ENCODE measurements around the gene PRTG.

Gene PRTG

DNA sequence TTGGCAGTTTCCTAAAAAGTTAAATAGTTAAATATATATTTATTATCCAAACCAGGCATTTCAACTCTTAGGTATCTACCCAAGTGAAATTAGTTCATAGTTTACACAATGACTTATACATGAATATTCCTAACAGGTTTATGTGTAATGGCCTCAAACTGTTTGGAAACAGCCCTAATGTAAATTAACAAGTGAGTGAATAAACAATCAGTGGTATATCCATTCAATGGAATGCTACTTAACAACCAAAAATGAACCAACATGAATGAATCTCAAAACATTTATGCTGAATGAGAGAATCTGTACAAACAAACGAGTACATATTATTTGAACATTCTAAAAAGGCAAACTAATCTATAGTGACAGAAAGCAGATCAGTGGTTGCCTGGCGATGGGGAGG lies 33.5 kb downstream of the PRTG start:
- no peak for DNase-seq (ENCODE audit: extremely low spot score)
- ChIA-PET CTCF (no interaction called here), POLR2A (no interaction called here)
- TF ChIP-seq BHLHE40 (IDR thresholded peaks at IDR 0.05; ENCODE audit: borderline replicate concordance) (no peak), ARNT (IDR thresholded peaks at IDR 0.05) (no peak), FOXA1 (IDR thresholded peaks at IDR 0.05) (no peak), CTBP1 (IDR thresholded peaks at IDR 0.05; ENCODE audit: borderline replicate concordance) (no peak), SUZ12 (IDR thresholded peaks at IDR 0.05) (no peak), HDGF (IDR thresholded peaks at IDR 0.05; ENCODE audit: borderline replicate concordance) (no peak), NFRKB (IDR thresholded peaks at IDR 0.05) (no peak), TARDBP (IDR thresholded peaks at IDR 0.05) (no peak), L3MBTL2 (conservative IDR thresholded peaks at IDR 0.05) (no peak), LEF1 (IDR thresholded peaks at IDR 0.05; ENCODE audit: borderline replicate concordance) (no peak)
- TF ChIP-seq, protein P1, sequence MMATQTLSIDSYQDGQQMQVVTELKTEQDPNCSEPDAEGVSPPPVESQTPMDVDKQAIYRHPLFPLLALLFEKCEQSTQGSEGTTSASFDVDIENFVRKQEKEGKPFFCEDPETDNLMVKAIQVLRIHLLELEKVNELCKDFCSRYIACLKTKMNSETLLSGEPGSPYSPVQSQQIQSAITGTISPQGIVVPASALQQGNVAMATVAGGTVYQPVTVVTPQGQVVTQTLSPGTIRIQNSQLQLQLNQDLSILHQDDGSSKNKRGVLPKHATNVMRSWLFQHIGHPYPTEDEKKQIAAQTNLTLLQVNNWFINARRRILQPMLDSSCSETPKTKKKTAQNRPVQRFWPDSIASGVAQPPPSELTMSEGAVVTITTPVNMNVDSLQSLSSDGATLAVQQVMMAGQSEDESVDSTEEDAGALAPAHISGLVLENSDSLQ (IDR thresholded peaks at IDR 0.05) = no peak

DNA sequence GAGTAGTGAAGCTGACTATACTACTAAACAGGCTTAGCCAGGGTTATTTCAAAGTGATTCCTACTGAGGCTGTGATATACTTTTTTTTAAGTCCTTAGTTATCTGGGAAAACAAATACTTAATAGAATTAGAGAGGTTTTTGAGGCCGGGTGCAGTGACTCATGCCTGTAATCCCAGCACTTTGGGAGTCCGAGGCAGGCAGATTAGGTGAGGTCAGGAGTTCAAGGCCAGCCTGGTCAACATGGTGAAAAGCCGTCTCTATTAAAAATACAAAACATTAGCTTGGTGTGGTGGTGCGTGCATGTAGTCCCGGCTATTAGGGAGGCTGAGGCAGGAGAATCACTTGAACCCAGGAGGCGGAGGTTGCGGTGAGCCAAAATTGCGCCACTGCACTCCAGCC lies 34.2 kb downstream of the PRTG start:
- ChIA-PET CTCF (interaction anchor here (0.5 kb wide), 1 partner anchor 16 kb away, joined by 4 read pairs; no protein-coding TSS in a partner anchor), POLR2A (no interaction called here)
- DNase-seq (ENCODE audit: extremely low spot score) = no peak
- TF ChIP-seq FOXM1 (IDR thresholded peaks at IDR 0.05; ENCODE audit: borderline replicate concordance) = no peak

DNA sequence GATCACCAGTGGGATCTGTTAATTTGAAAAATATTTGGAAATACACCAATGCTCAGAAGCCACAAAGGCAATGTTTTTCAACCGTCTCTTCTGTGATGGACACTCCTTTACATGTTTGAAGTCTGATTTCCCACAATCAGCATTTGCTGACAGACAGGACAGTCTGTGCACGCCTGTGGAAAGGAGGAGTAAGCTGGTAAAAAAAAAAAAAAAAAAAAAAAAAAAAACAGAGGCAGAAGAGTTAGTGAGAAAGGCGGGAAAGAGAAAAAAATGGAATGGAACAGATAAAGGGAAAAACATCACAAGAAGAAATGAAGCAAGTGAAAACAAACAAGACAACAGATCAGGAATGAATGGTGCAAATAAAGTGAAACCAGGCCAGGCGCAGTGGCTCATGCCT lies 35.0 kb downstream of the PRTG start:
- no peak for DNase-seq (ENCODE audit: extremely low spot score)
- ChIA-PET CTCF (no interaction called here), POLR2A (no interaction called here)
- TF ChIP-seq CTBP1 (IDR thresholded peaks at IDR 0.05; ENCODE audit: borderline replicate concordance) = no peak
- no peak for TF ChIP-seq ELF4 (IDR thresholded peaks at IDR 0.05)
- no peak for TF ChIP-seq FOXA1 (IDR thresholded peaks at IDR 0.05)
- TF ChIP-seq FOXM1 (IDR thresholded peaks at IDR 0.05; ENCODE audit: borderline replicate concordance) = no peak
- TF ChIP-seq SUZ12 (IDR thresholded peaks at IDR 0.05) = no peak
- TF ChIP-seq ZNF384 (IDR thresholded peaks at IDR 0.05) = peak; percentile 75

DNA sequence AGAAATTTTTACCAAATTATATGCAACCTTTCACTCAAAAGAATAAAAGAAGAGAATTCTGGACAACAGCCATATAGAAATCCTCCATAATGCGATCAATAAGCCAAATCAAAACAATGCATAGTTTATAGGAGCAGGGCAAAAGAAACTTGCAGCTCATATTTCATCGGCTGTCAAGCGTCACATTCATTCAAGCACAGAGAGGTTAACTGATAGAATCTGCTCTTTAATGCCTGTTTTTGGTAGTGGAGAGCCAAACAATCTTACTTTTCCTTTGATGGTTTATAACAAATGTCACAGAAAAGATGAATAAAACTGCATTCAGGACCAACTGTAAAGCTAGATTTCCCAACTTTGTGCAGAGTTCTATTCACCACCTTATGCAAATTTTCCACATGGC lies 35.4 kb downstream of the PRTG start:
- CTCF ChIA-PET = no interaction called here

DNA sequence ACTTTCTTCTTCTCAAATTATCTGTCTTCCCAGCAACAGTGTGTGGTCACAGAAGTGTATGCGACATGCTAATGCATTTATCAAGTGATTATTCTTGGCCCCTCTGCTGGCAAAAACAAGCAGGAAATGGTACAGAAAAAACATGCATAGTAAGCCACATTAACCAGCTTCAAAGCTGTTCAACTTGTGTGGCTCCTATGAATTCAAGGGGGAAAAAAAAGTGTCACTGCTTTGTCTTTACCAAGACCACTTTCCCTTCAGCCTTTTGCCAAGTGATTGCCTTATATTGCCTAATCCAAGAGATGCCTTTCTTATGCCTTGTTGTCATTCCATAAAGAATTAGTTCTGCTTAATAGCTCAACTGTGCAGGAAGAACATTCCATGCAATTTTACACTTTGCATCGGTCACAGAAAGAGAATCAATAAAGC lies 39.1 kb downstream of the PRTG start:
- ChIA-PET POLR2A (no interaction called here), CTCF (no interaction called here)
- TF ChIP-seq TARDBP (IDR thresholded peaks at IDR 0.05) (no peak), SUZ12 (IDR thresholded peaks at IDR 0.05) (no peak)
- DNase-seq (ENCODE audit: extremely low spot score) = no peak

More for the DNA sequence above, 35.4 kb downstream of the PRTG start:
- DNase-seq (ENCODE audit: extremely low spot score) = no peak
- TF ChIP-seq FOXM1 (IDR thresholded peaks at IDR 0.05; ENCODE audit: borderline replicate concordance) = no peak
- no peak for TF ChIP-seq FOXA1 (IDR thresholded peaks at IDR 0.05)
- no peak for TF ChIP-seq LEF1 (IDR thresholded peaks at IDR 0.05; ENCODE audit: borderline replicate concordance)
- TF ChIP-seq, protein P1 (IDR thresholded peaks at IDR 0.05) = peak; percentile 86
- TF ChIP-seq SUZ12 (IDR thresholded peaks at IDR 0.05) = no peak
- POLR2A ChIA-PET = no interaction called here

DNA sequence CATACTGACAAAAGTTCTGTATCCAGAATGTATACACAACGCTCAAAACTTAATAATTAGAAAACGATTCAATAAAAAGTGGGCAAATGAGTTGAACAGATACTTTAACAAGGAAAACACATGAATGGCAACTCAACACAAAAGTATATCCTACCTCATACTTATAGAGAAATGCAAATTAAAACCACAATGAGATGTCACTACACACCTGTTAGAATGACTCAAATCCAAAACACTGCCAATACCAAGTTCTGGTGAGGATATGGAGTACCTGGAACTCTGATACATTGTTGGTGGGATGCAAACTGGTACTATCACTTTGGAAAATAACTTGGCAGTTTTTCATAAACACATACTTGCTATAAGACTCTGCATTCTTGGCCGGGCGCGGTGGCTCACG lies 42.1 kb downstream of the PRTG start:
- ChIA-PET POLR2A (no interaction called here), CTCF (no interaction called here)
- no peak for DNase-seq (ENCODE audit: extremely low spot score)
- TF ChIP-seq L3MBTL2 (conservative IDR thresholded peaks at IDR 0.05) (no peak), ZNF384 (IDR thresholded peaks at IDR 0.05) (no peak), CTBP1 (IDR thresholded peaks at IDR 0.05; ENCODE audit: borderline replicate concordance) (no peak), HDGF (IDR thresholded peaks at IDR 0.05; ENCODE audit: borderline replicate concordance) (no peak), FOXA1 (IDR thresholded peaks at IDR 0.05) (no peak), FOXM1 (IDR thresholded peaks at IDR 0.05; ENCODE audit: borderline replicate concordance) (no peak), FOXK2 (IDR thresholded peaks at IDR 0.05) (no peak), NFRKB (IDR thresholded peaks at IDR 0.05) (no peak), SUZ12 (IDR thresholded peaks at IDR 0.05) (no peak), SP1 (IDR thresholded peaks at IDR 0.05) (no peak), ARNT (IDR thresholded peaks at IDR 0.05) (no peak)
- TF ChIP-seq, protein P1 (IDR thresholded peaks at IDR 0.05) = no peak

DNA sequence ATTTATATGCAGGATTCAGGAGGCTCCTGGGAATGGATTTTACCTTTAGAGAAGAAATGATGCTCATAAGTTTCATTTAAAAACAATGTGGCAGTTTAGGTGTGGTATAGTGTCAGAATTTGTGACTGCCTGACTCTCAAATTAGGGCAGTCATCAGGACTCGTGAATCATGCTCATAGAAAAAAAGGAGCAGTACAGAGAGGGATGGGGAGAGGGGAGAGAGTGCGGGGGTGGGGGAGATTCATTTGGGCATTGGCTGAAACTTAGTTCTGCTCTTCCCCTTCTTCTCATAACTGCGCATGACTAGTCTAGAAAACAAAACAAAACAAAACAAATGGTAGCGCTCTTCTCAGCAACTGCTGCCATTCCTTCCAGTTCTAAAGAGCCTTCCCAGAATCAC lies 44.3 kb downstream of the PRTG start:
- DNase-seq (ENCODE audit: extremely low spot score) = no peak
- CTCF ChIA-PET = no interaction called here
- POLR2A ChIA-PET = no interaction called here
- TF ChIP-seq FOXM1 (IDR thresholded peaks at IDR 0.05; ENCODE audit: borderline replicate concordance) = no peak
- TF ChIP-seq FOXK2 (IDR thresholded peaks at IDR 0.05) = no peak
- no peak for TF ChIP-seq NFRKB (IDR thresholded peaks at IDR 0.05)
- no peak for TF ChIP-seq HDGF (IDR thresholded peaks at IDR 0.05; ENCODE audit: borderline replicate concordance)
- TF ChIP-seq SUZ12 (IDR thresholded peaks at IDR 0.05) = no peak
- no peak for TF ChIP-seq BHLHE40 (IDR thresholded peaks at IDR 0.05; ENCODE audit: borderline replicate concordance)
- no peak for TF ChIP-seq L3MBTL2 (conservative IDR thresholded peaks at IDR 0.05)

DNA sequence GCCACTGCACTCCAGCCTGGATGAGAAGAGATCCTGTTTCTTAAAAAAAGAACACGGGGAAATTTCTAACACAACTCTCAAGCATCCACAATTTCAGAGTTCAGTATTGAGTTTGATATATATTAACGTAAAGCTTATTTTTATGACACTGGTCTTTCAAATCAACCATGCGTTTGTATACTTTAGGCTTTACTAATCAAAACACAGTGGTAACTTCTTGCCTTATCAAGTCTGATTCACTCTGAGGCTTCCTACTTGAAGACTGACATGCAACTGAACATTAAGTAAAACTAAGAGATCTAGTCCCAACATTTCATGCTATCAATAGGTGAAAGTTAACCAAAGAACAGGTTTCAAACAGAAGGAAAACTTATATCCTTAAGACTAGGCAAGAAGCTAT lies 46.7 kb downstream of the PRTG start:
- no peak for TF ChIP-seq LEF1 (IDR thresholded peaks at IDR 0.05; ENCODE audit: borderline replicate concordance)
- TF ChIP-seq FOXK2 (IDR thresholded peaks at IDR 0.05) = no peak
- TF ChIP-seq SP1 (IDR thresholded peaks at IDR 0.05) = no peak
- TF ChIP-seq ARNT (IDR thresholded peaks at IDR 0.05) = no peak
- TF ChIP-seq CTBP1 (IDR thresholded peaks at IDR 0.05; ENCODE audit: borderline replicate concordance) = no peak
- no peak for TF ChIP-seq L3MBTL2 (conservative IDR thresholded peaks at IDR 0.05)
- TF ChIP-seq ZNF384 (IDR thresholded peaks at IDR 0.05) = no peak
- TF ChIP-seq FOXM1 (IDR thresholded peaks at IDR 0.05; ENCODE audit: borderline replicate concordance) = no peak
- no peak for TF ChIP-seq HDGF (IDR thresholded peaks at IDR 0.05; ENCODE audit: borderline replicate concordance)
- no peak for TF ChIP-seq BHLHE40 (IDR thresholded peaks at IDR 0.05; ENCODE audit: borderline replicate concordance)
- TF ChIP-seq, protein P1 (IDR thresholded peaks at IDR 0.05) = no peak
- TF ChIP-seq NFRKB (IDR thresholded peaks at IDR 0.05) = no peak
- TF ChIP-seq ELF4 (IDR thresholded peaks at IDR 0.05) = no peak
- TF ChIP-seq TARDBP (IDR thresholded peaks at IDR 0.05) = no peak
- DNase-seq (ENCODE audit: extremely low spot score) = no peak
- ChIA-PET POLR2A (no interaction called here), CTCF (no interaction called here)

Data from HEK293T (cell line).